Muscle layer of colon (tissue), 2 donors: ENCODE measurements around the gene METRN.
"Not testable (repeated sequence)": the region's sequence is repeated elsewhere in the genome, so short reads cannot be mapped to it uniquely, and the experiment has no call there.

Source experiments
- H3K27ac ChIP-seq: one replicate; pipeline ENCODE4 v1.7.0; 2013; ENCODE audit warnings: low read depth, mild to moderate bottlenecking, low read length, moderate library complexity
- H3K27me3 ChIP-seq, 2 donors: one replicate each; pipeline ENCODE4 v1.7.0; 2013; ENCODE audit warnings: low read length in 2 of 2, mild to moderate bottlenecking in 2 of 2; ENCODE audit not compliant: insufficient read depth in 2 of 2, control insufficient read depth in 1 of 2
- H3K36me3 ChIP-seq: one replicate; pipeline ENCODE4 v1.7.0; 2013; ENCODE audit warnings: mild to moderate bottlenecking, low read length; ENCODE audit not compliant: insufficient read depth
- H3K4me1 ChIP-seq: one replicate; pipeline ENCODE4 v1.7.0; 2013; ENCODE audit warnings: mild to moderate bottlenecking, low read length; ENCODE audit not compliant: insufficient read depth
- H3K4me3 ChIP-seq, 2 donors: one replicate each; pipeline ENCODE4 v1.7.0; 2013; ENCODE audit warnings: low read length in 2 of 2, low read depth in 1 of 2, mild to moderate bottlenecking in 1 of 2, moderate library complexity in 1 of 2
- H3K9ac ChIP-seq: one replicate; pipeline ENCODE4 v1.7.0; 2013; ENCODE audit warnings: low read length
- H3K9me3 ChIP-seq: one replicate; pipeline ENCODE4 v1.7.0; 2013; ENCODE audit warnings: mild to moderate bottlenecking, low read length
- donor health status: abdominal sarcoma.
- donor health status: Adenocarcinoma of cecum.

Gene METRN

DNA sequence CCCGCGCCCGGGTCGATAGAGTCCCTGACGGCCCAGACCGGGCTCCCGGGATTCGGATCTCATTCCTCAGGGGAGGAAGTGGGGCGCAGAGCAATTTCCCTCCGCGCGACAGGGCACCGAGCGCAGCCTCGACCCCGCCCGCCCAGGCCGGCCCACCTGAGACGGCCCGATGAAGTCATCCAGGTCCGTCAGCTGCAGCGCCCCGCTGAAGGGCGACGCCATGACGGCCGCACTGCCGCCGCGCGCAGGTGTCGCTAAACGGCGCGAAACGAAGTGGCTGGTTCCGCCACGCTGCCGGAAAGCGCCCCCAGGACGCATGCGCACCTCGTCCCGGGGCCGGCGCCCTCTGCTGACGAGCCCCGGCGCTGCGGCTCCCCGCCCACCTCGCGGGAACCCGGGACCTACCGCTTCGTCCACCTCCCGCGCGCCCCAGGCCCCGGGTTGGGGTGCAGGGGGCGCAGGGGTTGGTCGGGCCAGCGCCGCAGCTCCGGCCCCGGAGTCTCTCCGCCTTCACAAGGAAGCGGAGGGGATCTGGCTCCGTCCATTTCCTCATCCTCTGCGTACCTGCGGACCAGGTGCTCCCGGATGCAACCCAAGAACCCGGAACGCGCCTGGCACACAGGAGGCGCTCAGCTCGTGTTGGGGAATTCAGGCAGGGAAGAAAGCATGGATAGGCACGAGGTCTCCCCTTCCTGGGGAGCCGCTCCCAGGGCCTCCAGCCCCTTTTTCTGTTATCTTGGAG is 26.0 kb downstream of the METRN start, which contains the start of gene CIAO3:
Gene CIAO3 (minus strand): TSS at position 234 of the 742 bp plus-strand sequence. CDS start 12 bp downstream, at position 222.
- peaks cover 13% of the 10 kb centered on the region for H3K36me3 ChIP-seq
- peak within 1 kb of the TSS; percentile 27 for H3K9ac ChIP-seq
- H3K27me3 ChIP-seq, result peaks cover 0 to 3% of the 10 kb centered on the region in 2 donors
- H3K9me3 ChIP-seq, result no peaks in the 10 kb centered on the region
- H3K27ac ChIP-seq, result peak within 1 kb of the TSS; percentile 82
- peaks cover 10% of the 10 kb centered on the region for H3K4me1 ChIP-seq
- peak within 1 kb of the TSS; percentile 72 to 97 for H3K4me3 ChIP-seq

DNA sequence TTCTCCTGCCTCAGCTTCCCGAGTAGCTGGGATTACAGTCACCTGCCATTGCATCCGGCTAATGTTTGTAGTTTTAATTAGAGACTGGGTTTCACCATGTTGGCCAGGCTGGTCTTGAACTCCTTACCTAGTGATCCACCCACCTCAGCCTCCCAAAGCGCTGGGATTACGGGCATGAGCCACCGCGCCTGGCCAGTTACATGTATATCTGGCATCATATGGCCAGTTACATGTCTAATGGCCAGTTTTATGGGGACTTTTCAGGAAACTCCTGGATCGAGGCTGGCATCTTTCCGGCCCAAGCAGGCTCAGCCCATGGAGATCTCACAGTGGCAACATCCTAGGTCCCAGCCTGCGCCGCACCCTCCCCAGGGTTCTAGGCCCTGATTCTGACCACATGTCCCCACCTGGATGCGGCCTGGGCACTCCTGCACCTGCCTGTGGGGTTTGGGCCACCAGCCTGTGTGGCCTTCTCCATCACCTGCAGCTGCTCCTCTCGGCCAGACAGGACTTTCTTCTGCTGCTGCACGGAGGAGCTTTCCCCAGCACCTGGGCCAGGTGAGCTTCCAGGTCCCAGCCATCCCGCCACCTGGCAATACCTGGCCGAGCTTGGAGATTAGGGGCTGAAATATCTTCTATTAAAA is 27.2 kb downstream of the METRN start:
- Histone ChIP-seq H3K4me1 (peaks cover 10% of the 10 kb centered on the region), H3K9ac (no peak overlapping the region), H3K36me3 (peaks cover 9% of the 10 kb centered on the region), H3K9me3 (no peaks in the 10 kb centered on the region), H3K4me3 (no peak overlapping the region), H3K27me3 (peaks cover 0 to 3% of the 10 kb centered on the region in 2 donors), H3K27ac (no peak overlapping the region)

DNA sequence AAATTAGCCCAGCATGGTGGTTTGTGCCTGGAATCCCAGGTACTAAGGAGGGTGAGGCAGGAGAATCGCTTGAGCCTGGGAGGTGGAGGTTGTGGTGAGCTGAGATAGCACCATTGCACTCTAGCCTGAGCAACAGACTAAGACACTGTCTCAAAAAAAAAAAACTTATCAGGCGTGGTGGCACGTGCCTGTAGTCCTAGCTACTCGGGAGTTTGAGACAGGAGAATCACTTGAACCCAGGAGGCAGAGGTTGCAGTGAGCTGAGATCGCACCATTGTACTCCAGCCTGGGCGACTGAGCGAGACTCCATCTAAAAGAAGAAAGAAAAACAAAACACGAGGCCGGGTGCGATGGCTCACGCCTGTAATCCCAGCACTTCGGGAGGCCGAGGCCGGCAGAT is 28.0 kb downstream of the METRN start:
- not testable (repeated sequence) for H3K36me3 ChIP-seq

DNA sequence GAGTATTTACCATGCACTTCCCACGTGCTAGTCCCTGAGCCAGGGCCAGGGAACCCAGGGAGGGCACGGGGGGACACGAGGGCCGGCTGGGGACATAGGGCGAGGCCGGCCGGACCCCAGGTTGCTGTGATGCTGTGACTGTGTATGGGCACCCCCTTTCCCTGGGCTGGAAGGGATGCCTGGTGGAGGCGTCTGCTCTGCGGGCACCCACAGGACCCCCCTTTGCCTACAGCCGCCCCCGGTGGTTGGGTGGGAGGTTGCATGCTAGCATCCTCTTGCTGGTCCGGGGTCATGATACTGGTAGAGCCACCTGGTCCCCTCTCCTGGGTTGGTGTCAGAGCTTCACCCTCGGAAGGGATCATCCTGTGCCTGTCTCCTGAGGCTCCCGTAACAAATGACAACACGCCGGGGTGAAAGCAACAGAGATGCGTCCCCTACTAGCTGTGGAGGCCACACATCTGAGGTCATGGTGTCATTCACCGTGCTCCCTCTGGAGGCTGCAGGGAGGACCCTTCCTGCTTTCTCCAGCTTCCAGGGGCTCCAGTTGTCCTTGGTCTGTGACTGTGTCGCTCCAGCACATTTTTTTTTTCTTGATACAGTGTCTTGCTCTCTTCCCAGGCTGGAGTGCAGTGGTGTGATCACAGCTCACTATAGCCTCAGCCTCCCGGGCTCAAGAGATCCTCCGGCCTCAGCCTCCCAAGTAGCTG is 29.0 kb downstream of the METRN start:
- H3K27me3 ChIP-seq, result peaks cover 0 to 3% of the 10 kb centered on the region in 2 donors
- no peak overlapping the region for H3K27ac ChIP-seq
- no peaks in the 10 kb centered on the region for H3K9me3 ChIP-seq
- peaks cover 10% of the 10 kb centered on the region for H3K4me1 ChIP-seq
- H3K9ac ChIP-seq, result no peak overlapping the region
- H3K4me3 ChIP-seq, result no peak overlapping the region
- no peaks in the 10 kb centered on the region for H3K36me3 ChIP-seq

More for the DNA sequence above, 28.0 kb downstream of the METRN start:
- H3K4me3 ChIP-seq, H3K9ac ChIP-seq, H3K4me1 ChIP-seq, H3K27ac ChIP-seq, H3K27me3 ChIP-seq, H3K9me3 ChIP-seq: not testable (repeated sequence)

DNA sequence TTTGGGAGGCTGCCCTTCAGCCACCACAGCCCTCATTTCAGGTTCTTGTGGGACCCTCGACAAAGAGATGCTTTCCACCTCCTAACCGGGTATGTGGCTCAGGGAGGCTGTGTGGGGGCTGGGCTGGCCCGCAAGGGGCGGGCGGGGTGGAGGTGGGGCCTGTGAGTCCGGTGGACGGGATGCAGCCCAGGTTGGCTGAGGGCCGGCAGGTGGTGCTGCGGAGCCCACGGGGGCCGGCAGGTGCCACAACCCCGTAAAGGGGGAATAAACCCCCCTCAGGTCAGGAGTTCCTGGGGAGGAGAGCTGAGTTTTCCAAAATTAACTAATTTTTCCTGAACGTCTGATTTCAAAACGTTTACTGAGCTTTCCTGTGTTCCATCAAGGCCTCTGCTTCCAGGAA is 30.8 kb downstream of the METRN start:
- peaks cover 3% of the 10 kb centered on the region for H3K4me1 ChIP-seq
- no peaks in the 10 kb centered on the region for H3K36me3 ChIP-seq
- H3K9ac ChIP-seq, result no peak overlapping the region
- H3K27ac ChIP-seq, result no peak overlapping the region
- H3K9me3 ChIP-seq, result no peaks in the 10 kb centered on the region
- peaks cover 0 to 3% of the 10 kb centered on the region in 2 donors for H3K27me3 ChIP-seq
- no peak overlapping the region for H3K4me3 ChIP-seq

DNA sequence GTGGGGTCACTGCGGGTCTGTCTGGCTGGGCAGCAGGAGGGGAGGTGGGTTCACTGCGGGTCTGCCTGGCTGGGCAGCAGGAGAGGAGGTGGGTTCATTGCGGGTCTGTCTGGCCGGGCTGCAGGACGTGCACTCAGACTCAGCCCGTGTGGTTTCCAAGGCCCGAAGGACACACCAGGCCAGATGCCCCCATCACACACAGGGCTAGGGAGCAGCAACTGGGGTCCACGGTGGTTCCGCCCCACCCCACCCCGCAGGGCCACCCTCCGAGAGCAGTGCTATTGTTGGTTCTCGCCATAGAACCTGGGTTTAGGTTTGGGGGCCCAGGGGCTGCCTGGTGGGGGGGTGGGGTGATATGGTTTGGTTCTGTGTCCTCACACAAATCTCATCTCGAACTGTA is 31.7 kb downstream of the METRN start:
- H3K4me1 ChIP-seq, result no peaks in the 10 kb centered on the region
- H3K36me3 ChIP-seq, result no peaks in the 10 kb centered on the region
- no peak overlapping the region for H3K27ac ChIP-seq
- H3K27me3 ChIP-seq, result peaks cover 0 to 10% of the 10 kb centered on the region in 2 donors
- no peak overlapping the region for H3K4me3 ChIP-seq
- H3K9me3 ChIP-seq, result no peaks in the 10 kb centered on the region
- no peak overlapping the region for H3K9ac ChIP-seq

DNA sequence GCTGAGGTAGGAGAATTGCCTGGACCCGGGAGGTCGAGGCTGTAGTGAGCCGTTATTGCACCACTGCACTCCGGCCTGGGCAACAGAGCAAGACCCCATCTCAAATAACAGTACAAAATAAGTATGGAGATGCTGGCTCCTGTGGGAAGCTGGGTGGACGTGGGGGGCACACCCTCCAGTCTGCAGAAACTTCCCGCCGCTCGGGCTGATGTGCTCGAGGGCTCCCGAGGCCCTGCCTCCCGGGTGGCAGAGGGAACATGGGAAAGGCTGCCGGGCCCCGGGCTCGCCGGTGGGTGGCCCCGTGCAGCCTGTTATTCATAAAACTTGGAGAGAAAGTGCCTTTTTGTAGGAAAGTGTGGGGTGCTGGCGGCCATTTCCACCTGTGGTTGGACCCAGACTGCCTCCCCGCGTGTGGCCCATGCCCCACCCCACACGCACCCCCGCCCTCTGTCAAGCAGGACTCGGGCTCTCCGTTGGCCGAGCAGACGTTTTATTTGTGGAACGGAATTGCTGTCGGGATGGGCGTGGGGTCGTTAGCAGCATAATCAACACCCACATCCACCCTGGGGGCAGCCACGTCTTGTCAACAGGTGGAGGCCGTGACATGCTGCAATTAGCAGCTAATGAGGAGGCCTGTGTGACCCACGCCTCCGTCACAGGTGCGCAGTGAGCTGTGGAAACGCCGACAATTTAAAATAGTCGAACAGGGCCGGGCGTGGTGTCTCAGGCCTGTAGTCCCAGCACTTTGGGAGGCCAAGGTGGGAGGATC is 33.2 kb downstream of the METRN start:
- Histone ChIP-seq H3K9ac (no peak overlapping the region), H3K36me3 (no peaks in the 10 kb centered on the region), H3K9me3 (no peaks in the 10 kb centered on the region), H3K27ac (no peak overlapping the region), H3K27me3 (peaks cover 0 to 6% of the 10 kb centered on the region in 2 donors), H3K4me3 (no peak overlapping the region), H3K4me1 (no peaks in the 10 kb centered on the region)

DNA sequence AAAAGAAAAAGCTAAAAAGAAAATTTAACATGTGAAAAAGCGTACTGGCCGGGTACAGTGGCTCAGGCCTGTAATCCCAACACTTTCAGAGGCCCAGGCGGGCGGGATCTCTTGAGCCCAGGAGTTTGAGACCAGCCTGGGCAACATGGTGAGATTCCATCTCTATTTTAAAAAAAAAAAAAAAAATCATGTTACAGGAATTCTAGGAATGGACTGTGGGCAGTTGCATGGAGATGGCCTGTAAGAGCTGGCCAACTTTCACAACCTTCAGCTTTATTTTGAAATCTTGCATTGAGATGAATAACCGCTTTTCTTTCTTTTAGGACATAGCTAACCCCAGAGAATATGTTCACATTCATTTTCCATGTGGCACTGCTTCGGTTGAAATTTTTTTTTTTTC is 34.1 kb downstream of the METRN start:
- no peaks in the 10 kb centered on the region for H3K9me3 ChIP-seq
- H3K27me3 ChIP-seq, result peaks cover 5 to 10% of the 10 kb centered on the region in 2 donors
- H3K27ac ChIP-seq, result no peak overlapping the region
- no peak overlapping the region for H3K4me3 ChIP-seq
- H3K36me3 ChIP-seq, result no peaks in the 10 kb centered on the region
- H3K4me1 ChIP-seq, result no peaks in the 10 kb centered on the region
- no peak overlapping the region for H3K9ac ChIP-seq

DNA sequence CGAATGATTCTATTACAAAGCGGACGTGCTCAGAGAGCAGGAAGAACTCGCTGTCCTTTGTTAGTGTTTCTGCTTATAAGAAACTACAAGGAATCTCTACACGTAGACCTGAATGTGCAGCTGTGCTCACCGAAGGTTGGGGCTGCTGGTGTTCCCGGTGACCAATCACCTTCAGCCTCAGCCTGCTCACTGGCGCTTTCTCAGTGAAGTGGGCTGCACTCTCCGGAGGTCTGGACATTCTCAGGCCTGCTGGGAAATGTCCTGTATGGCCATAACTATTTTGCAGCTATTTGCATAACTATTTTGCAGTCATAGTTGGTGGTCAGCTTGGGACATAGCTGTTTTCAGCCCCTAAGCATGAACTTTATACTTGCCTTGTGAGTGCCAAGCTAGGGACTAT is 35.6 kb downstream of the METRN start:
- no peak overlapping the region for H3K9ac ChIP-seq
- H3K4me3 ChIP-seq, result no peak overlapping the region
- no peaks in the 10 kb centered on the region for H3K36me3 ChIP-seq
- peaks cover 5 to 10% of the 10 kb centered on the region in 2 donors for H3K27me3 ChIP-seq
- H3K9me3 ChIP-seq, result no peaks in the 10 kb centered on the region
- H3K27ac ChIP-seq, result no peak overlapping the region
- no peaks in the 10 kb centered on the region for H3K4me1 ChIP-seq

DNA sequence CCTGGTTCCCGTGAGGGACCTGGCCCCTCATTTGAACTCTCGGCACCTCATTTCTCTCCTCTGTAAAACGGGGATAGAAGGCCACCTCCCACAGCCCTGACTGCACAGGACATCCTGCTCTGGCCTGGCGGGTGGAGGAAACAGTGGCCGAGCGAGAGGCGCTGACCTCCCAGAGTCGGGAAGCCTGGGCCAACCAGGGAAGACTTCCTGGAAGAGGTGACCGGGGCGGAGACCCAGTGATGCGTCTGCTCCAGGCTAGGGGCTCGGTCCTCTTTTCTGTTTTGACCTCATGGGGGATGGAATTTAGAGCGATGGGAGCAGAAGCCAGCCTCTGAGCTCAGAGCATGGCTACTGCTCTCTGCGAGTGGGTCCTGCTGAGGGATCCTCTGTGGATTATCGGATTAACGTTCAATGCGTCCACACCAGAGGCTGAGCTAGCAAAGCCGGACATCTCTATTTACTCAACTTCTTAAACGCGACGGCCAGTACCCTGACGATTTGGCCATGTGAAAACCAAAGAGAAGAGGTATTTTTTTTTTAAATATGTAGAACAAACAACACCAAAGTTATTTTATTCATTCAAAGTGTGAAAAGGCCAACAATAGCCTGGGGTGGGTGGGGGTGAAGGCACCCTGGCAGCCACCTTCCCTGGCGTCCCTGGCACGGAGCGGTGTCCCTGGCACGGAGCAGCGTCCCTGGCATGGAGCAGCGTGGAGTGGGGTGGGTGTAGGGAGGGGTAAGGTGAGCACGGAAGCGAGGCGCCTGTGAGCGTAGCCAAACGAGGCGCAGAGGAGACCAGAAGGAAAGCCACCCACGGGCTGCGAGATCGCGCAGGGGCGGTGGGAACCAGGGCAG is 36.5 kb downstream of the METRN start:
- no peak overlapping the region for H3K4me3 ChIP-seq
- H3K9me3 ChIP-seq, result no peaks in the 10 kb centered on the region
- H3K36me3 ChIP-seq, result no peaks in the 10 kb centered on the region
- no peak overlapping the region for H3K9ac ChIP-seq
- no peaks in the 10 kb centered on the region for H3K4me1 ChIP-seq
- H3K27ac ChIP-seq, result no peak overlapping the region
- peaks cover 5 to 10% of the 10 kb centered on the region in 2 donors for H3K27me3 ChIP-seq
